Measurements from ENCODE around the gene ADGRD1.

GRCh38 chr12:131137009-131137835 lies 183.5 kb downstream of the ADGRD1 start:
- TF ChIP-seq, protein P1, sequence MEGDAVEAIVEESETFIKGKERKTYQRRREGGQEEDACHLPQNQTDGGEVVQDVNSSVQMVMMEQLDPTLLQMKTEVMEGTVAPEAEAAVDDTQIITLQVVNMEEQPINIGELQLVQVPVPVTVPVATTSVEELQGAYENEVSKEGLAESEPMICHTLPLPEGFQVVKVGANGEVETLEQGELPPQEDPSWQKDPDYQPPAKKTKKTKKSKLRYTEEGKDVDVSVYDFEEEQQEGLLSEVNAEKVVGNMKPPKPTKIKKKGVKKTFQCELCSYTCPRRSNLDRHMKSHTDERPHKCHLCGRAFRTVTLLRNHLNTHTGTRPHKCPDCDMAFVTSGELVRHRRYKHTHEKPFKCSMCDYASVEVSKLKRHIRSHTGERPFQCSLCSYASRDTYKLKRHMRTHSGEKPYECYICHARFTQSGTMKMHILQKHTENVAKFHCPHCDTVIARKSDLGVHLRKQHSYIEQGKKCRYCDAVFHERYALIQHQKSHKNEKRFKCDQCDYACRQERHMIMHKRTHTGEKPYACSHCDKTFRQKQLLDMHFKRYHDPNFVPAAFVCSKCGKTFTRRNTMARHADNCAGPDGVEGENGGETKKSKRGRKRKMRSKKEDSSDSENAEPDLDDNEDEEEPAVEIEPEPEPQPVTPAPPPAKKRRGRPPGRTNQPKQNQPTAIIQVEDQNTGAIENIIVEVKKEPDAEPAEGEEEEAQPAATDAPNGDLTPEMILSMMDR (IDR thresholded peaks at IDR 0.05) = no peak
- TF ChIP-seq POLR2A (IDR thresholded peaks at IDR 0.05; ENCODE audit: low read depth) = no peak
- no peak for TF ChIP-seq POLR2AphosphoS5 (IDR thresholded peaks at IDR 0.05)
- no peak for TF ChIP-seq EP300 (IDR thresholded peaks at IDR 0.05)

Data from esophagus muscularis mucosa (tissue), 4 donors.